KG1 (cell line): ENCODE results near the gene RIC8B.

Experiments used
- DNase-seq: peaks from one replicate; lab custom pipeline; 2025; lab: John Stamatoyannopoulos, UW

The RIC8B gene

DNA sequence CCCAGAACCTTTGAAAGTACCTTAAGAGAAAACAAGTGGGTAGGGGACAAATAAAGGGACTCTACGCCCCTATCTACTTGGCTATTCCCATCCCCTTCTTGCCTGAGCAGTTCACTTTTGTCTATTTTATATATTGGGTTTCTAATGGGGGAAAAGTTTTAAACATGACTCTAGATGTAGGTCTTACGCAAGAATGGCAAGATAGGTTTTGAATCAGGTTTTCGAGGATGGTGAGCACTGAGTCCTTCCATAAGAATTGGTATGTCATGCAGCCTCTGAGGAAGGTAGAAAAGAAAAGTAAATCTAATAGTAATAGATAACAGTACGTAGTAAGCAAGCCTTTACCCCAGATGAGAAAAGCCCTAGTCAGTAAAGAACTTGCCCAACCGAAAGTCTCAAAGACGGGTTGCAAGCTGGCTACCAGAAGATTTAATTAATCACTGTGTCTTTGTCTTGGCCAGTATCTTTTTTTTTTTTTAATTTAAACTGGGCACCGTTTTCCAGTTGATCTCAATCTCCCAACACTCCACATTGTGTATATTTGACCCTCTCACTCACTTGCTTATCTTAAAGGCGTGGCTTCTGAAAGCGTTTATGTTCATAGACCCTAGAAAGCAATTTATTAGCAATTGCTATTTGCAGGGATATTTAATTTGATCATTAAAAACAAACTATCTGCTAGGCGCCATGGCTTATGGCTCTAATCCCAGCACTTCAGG lies 94.7 kb downstream of the RIC8B start:
- no peak for DNase-seq

GRCh38 chr12:106870116-106870515 lies 95.6 kb downstream of the RIC8B start:
- DNase-seq = no peak

GRCh38 chr12:106871477-106871876 lies 97.0 kb downstream of the RIC8B start:
- DNase-seq = no peak

GRCh38 chr12:106873983-106874382 lies 99.5 kb downstream of the RIC8B start:
- no peak for DNase-seq

DNA sequence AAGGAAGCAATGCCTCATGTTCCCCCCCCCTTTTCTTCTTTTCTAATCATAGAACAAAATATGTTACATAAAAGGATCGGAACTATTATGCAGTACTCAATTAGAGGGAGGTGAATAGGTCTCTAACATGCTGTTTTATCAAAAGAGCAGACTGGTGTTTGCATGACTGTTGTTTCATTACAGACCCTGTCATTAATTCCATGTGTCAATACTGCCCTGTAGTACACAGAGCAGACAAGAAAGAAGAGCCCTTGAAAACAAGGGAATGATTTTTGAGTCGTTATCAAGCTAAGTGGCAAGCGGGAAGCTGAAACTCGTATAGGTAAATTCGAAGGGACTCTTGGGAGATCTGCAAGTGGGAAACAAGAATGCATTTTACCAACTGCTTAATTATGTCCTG lies 104.3 kb downstream of the RIC8B start:
- no peak for DNase-seq

DNA sequence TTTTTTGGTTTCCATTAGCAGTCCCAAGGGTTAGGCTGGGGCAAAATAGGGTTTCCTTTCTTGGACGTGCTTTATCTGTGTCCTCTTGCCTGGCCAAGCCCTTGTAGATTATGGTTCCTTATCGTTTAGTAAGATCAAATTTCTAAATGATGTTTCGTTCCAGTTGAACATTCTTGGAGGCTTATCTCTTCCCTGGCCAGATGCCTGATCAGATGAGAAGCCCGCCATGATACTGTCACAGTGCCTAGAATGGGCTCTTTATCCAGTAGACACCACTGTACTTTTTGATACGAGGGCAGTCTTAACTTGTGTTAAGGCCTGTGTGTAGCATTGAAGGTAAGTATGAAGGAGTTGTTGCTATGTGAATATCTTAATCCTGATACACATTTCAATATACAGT lies 105.1 kb downstream of the RIC8B start:
- DNase-seq = no peak

GRCh38 chr12:106883426-106883825 lies 108.9 kb downstream of the RIC8B start:
- no peak for DNase-seq

GRCh38 chr12:106885026-106885425 lies 110.5 kb downstream of the RIC8B start:
- no peak for DNase-seq

DNA sequence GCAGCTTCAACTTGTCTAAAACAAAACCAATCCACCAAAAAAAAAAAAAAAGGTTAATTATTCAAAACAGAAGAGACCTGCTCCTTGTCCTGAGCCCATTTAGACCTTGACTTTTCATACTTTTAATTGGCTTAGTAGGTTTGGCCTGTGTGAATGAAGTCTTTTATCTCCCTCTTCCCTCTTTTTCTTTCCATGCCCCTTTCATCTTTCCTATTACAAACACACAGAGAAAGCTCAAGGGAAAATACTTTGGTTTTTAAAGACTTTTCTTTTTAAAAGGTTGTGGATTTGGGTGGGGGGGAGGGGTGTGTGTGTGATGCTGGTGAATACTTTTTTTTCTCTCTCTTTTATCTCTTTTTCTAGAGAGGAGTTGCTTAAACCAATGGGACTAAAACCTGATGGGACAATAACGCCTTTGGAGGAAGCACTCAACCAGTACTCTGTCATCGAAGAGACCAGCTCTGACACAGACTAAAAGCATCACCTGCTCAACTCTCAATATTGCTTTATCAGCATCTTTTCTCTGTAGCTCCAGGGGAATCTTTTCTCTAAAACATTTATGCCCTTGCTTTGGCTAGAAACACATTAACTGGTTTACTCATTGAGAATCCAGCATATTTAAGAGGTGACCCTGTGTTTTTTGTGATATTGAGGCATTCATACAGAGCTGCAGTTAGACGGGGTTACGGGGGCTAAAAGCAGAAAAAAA lies 111.2 kb downstream of the RIC8B start:
- no peak for DNase-seq

DNA sequence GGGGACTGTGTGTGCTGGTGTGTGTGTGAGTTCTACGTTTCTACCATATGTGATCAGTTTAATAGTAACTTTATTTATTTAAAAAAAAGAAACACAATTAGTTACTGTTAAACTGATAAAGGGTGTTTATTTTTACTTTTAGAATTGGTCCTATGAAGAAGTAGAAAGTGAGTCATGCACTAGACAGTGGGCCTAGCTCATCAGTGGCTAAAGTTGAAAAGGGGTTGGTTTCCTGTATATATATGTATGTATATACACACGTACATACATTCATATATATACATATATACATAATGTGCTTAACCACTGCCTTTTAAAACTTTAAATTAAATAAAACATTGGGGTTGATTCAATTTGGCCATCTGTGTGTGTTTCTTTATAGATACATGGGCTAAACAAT lies 112.5 kb downstream of the RIC8B start:
- no peak for DNase-seq

DNA sequence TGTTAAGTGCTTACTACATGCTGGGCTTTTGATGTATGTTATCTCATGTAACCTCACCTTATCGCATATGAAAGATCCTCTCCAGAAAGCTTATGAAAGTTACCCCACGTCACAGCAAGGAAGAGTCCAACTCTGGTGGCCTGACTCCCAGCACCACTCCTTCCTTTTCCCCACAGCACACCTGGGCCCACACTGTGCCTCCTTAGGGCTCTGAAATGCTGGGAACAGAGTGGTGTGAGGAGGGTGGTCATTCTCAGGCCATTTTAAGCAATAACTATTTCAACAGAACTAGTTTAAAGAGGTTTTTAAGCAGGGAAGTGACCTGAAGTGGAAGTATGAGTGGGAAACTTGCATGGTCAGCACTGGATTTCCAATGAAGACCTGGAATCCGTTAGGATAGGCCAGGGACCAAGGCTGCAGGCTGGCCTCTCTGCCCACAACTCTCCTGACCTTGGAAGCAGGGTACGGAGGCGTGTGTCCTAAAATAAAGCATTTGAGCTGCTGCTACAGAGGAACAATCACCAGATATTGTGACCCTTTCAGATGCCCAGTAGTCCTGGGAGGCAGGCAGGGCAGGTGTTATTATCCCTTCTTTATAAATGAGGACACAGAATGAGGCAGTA lies 114.0 kb downstream of the RIC8B start:
- no peak for DNase-seq

GRCh38 chr12:106889326-106889725 lies 114.8 kb downstream of the RIC8B start:
- DNase-seq = no peak

DNA sequence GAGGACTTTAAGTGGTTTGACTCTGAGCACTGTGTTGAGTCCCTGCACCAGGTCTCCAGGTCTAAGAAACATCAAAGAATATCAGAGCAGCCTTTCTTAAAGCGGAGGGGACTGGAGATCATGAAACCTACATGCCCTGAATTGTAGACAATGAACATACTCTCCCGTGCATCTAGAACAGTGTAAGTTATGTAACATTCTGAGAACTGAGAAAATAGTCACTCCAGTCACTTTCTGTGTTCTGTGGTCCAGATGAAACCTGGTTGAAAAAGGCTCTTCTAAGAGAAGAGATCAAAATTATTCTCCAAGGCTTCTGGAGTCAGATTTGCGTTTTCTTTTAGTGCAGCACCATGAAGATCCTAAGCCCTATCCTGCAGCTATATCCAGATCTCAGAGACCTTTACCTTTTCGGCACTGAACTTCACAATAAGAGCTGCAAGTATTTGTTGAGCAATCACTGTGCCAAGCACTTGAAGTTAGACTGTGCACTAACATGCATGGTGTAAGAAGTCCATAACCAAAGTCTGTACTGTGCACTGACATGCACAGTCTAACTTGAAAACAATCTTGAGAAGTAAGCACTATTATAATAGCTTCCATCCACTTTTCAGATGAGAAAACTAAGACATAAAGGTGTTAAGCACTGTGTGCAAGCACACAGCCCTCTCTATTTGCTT lies 115.6 kb downstream of the RIC8B start:
- no peak for DNase-seq

DNA sequence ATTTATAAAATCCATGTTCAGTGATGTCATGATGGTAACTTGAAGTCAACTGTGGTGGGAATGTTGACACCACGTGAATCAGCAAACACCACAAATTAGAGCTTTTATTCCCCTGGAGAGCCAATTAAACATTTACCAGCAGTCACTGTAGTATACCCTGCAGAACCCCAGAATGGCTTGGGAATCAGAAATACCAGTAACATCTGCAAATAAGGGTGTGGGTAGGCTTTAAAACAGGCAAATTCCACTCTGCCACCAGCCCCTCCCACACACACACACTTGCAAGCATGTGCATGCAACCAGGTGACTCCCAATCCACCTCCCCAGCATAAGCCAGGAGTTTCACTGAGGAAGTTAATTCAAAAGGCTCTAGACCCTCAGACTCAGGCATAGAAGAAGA lies 117.6 kb downstream of the RIC8B start:
- DNase-seq = no peak

DNA sequence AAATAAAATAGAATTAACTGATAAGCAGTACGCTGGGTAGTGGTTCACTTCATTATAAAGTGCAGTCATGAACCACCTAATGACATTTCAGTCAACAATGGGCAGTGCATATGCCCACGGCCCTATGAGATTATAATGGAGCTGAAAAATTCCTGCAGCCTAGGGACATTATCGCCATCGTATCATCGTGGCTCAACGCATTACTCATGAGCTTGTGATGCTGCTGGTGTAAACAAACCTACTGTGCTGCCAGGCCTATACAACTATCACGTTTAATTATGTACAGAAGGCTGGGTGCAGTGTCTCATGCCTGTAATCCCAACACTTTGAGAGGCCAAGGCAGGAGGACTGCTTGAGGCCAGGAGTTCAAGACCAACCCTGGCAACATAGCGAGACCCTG lies 119.0 kb downstream of the RIC8B start:
- no peak for DNase-seq

- DNase-seq = no peak
Observed at GRCh38 chr12:106894774-106895173, 120.3 kb downstream of the RIC8B start.

DNA sequence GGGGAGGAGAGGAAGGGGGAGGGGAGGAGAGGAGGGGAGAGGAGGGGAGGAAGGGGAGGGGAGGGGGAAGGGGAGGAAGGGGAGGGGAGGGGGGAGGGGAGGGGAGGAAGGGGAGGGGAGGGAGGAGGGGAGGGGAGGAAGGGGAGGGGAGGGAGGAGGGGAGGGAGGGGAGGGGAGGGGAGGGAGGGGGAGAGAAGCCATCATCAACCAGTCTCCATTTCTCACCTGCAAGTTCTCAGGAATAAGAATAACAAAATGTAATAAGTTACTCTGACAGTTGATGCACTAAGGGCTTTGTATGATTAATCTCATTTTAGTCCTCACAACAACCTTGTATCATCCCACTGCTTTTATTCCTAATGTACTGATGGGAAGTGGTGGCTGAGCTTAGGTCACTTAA lies 122.1 kb downstream of the RIC8B start:
- DNase-seq = no peak

DNA sequence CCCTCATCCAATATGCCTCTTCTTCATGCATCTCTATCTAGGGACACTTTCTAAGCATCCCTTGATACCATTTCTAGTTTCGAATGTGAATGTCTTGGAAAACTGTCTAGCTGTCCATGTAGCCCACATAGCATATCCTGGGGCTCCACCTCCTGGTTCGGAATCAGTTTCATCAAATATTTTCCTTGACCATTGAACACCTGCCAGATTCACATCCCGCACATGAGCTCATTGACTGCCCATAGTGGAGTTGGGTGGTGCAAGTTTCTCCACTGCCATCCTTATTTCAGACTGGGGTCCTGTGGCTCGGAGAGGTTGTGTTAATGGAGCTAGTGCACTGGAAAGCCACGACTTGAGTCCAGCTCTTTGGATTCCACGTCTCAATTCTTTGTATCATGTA lies 122.6 kb downstream of the RIC8B start:
- DNase-seq = no peak

- no peak for DNase-seq
Observed at GRCh38 chr12:106897981-106898901, 123.8 kb downstream of the RIC8B start.

DNA sequence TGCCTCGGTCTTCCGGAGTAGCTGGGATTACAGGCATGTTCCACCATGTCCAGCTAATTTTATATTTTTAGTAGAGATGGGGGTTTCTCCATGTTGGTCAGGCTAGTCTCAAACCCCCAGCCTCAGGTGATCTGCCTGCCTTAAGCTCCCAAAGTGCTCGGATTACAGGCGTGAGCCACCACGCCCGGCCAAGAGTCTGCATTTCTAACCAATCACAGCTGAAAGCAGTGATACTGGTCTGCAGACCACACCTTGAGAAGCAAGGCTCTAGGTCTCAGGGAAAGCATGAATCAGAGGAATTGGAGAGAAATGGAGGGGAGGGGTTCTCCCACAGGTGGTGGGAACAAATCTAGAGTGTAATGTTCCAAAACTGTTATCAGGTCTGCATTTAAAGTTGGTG lies 126.1 kb downstream of the RIC8B start:
- no peak for DNase-seq

- DNase-seq = no peak
Observed at GRCh38 chr12:106901276-106901675, 126.8 kb downstream of the RIC8B start.

DNA sequence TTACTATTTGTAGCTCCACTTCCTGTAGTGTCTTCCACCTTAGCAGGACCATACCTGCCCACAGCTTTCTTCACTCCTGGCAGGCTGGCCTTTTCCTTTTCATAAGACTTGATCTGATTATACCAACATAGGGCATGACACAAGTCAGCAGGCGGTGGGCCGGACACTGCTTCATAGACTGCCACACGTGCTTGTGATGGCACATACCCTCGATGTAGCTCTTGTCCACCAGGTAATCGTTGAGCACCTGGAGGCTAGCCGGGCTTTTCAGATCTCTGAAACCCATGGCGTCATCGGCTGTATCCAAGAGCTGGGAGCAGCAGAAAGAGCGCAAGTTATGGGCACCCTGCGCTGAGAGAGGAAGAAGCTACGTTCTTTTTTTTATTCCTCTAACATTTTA lies 127.6 kb downstream of the RIC8B start:
- no peak for DNase-seq
